GM12878 (cell line): ENCODE measurements around the gene ZNF644. TPM values are rescaled to one million over a fixed set of nuclear protein-coding genes. Genes with fewer than 3 reads are reported as not detected.

Experiments
- ATAC-seq: fragments of 200-7000 bp; cut with Tn5 transposase; 3 replicates; pipeline ENCODE4 v1.9.1; 2020; ENCODE audit warnings: mild to moderate bottlenecking, moderate library complexity
- BruUV-seq: library from RNA; stranded (reverse); fragments of 400-500 nt; replicated peaks from 2 replicates; lab custom pipeline; 2021; lab: Mats Ljungman, UMichigan
- CTCF ChIA-PET: fragments of 300-600 bp; sonication (Branson Sonifier 250); formaldehyde crosslinking; extraction: SDS; loops from one replicate; lab custom pipeline; 2021; ENCODE audit warnings: inconsistent platforms; lab: Yijun Ruan, JAX
- POLR2A ChIA-PET: fragments of 350-600 bp; formaldehyde crosslinking; extraction: SDS; loops from one replicate; lab custom pipeline; 2021; ENCODE audit warnings: inconsistent platforms; lab: Charles Lee
- RAD21 ChIA-PET: fragments of 300-600 bp; sonication (Branson Sonifier 250); formaldehyde crosslinking; loops from one replicate; lab custom pipeline; 2023; ENCODE audit warnings: antibody characterized with exemption; ENCODE audit not compliant: unreplicated experiment; lab: Charles Lee
- SMC1A ChIA-PET: fragments of 300-600 bp; sonication (Branson Sonifier 250); formaldehyde crosslinking; loops from one replicate; lab custom pipeline; 2023; ENCODE audit not compliant: unreplicated experiment, uncharacterized antibody; lab: Charles Lee
- DNase-seq: peaks from one replicate; pipeline ENCODE4 v3.0.0-alpha.2; 2011; ENCODE audit warnings: low read depth, low spot score
- FAIRE-seq: peaks from 3 replicates; lab custom pipeline; 2011; peaks lifted over from hg19 to GRCh38; lab: Jason Lieb, UNC
- H2AFZ ChIP-seq: 2 replicates; pipeline ENCODE4 v1.6.0; 2011; ENCODE audit warnings: low read depth, low read length, control low read depth; ENCODE audit not compliant: control insufficient read depth
- H3K27ac ChIP-seq: 2 replicates; pipeline ENCODE4 v1.5.1; 2011; ENCODE audit warnings: control low read depth; ENCODE audit not compliant: control insufficient read depth, insufficient read depth
- H3K27me3 ChIP-seq, 2 experiments: replicated peaks in 1 of 2; 2 replicates each; pipeline versions ENCODE4 v1.6.0 to v1.6.1; 2011; ENCODE audit warnings: low read length in 1 of 2; ENCODE audit not compliant: control insufficient read depth in 2 of 2, insufficient read depth in 2 of 2
- H3K36me3 ChIP-seq, 2 experiments: 2 replicates each; pipeline ENCODE4 v1.5.1; 2011; ENCODE audit warnings: low read length in 1 of 2; ENCODE audit not compliant: control insufficient read depth in 2 of 2, insufficient read depth in 2 of 2
- H3K4me1 ChIP-seq: 2 replicates; pipeline ENCODE4 v1.6.1; 2011; ENCODE audit warnings: mild to moderate bottlenecking, low read length, moderate library complexity, mixed read lengths; ENCODE audit not compliant: control insufficient read depth, insufficient read depth
- H3K4me2 ChIP-seq: 2 replicates; pipeline ENCODE4 v1.6.0; 2011; ENCODE audit warnings: control low read depth; ENCODE audit not compliant: control insufficient read depth, insufficient read depth
- H3K4me3 ChIP-seq: fragments of 200-600 bp; sonication (generic); 2 replicates; pipeline ENCODE4 v1.5.1; 2016
- H3K79me2 ChIP-seq: 2 replicates; pipeline ENCODE4 v1.6.0; 2011; ENCODE audit warnings: low read length; ENCODE audit not compliant: control insufficient read depth, insufficient read depth
- H3K9ac ChIP-seq: 2 replicates; pipeline ENCODE4 v1.8.0; 2011; ENCODE audit warnings: low read length, control low read depth, mixed read lengths; ENCODE audit not compliant: control insufficient read depth, insufficient read depth
- H3K9me3 ChIP-seq: replicated peaks from 3 replicates; pipeline ENCODE4 v1.5.1; 2011; ENCODE audit warnings: mild to moderate bottlenecking, low read length; ENCODE audit not compliant: control insufficient read depth, insufficient read depth
- H4K20me1 ChIP-seq: 2 replicates; pipeline ENCODE4 v1.6.0; 2011; ENCODE audit not compliant: control insufficient read depth, insufficient read depth
- CTCF ChIP-seq, 3 experiments: IDR thresholded peaks in 2 of 3; conservative IDR thresholded peaks in 1 of 3; 2 replicates each; pipeline ENCODE4 v1.5.1; 2011; ENCODE audit warnings: low read depth in 3 of 3, low read length in 3 of 3, mild to moderate bottlenecking in 3 of 3, control low read depth in 2 of 3, moderate library complexity in 2 of 3, inconsistent platforms in 1 of 3, mixed read lengths in 1 of 3; ENCODE audit not compliant: control insufficient read depth in 2 of 3, insufficient read depth in 1 of 3; ENCODE audit errors: extremely low read depth in 1 of 3
- E4F1 ChIP-seq: fragments of 450-650 bp; IDR thresholded peaks from 2 replicates; pipeline ENCODE4 v1.6.1; 2018; ENCODE audit warnings: borderline replicate concordance, mild to moderate bottlenecking; ENCODE audit not compliant: partially characterized antibody
- EZH2 ChIP-seq: IDR thresholded peaks from 2 replicates; pipeline ENCODE4 v1.6.1; 2012; ENCODE audit warnings: low read depth, mild to moderate bottlenecking, control low read depth, inconsistent platforms, low read length, borderline replicate concordance; ENCODE audit not compliant: control insufficient read depth
- KLF5 ChIP-seq: fragments of 450-650 bp; IDR thresholded peaks from 2 replicates; pipeline ENCODE4 v1.6.1; 2014; ENCODE audit warnings: mild to moderate bottlenecking; ENCODE audit not compliant: partially characterized antibody
- MYB ChIP-seq: fragments of 150-350 bp; IDR thresholded peaks from 2 replicates; pipeline ENCODE4 v1.6.1; 2014; ENCODE audit warnings: mild to moderate bottlenecking, low read depth, low read length, borderline replicate concordance
- NBN ChIP-seq: fragments of 450-650 bp; IDR thresholded peaks from 2 replicates; pipeline ENCODE4 v1.6.1; 2016
- RAD21 ChIP-seq: IDR thresholded peaks from 2 replicates; pipeline ENCODE4 v1.6.1; 2011; ENCODE audit warnings: mild to moderate bottlenecking, low read depth, low read length, moderate library complexity; ENCODE audit not compliant: insufficient read depth
- RAD51 ChIP-seq: fragments of 450-650 bp; IDR thresholded peaks from 2 replicates; pipeline ENCODE4 v1.6.1; 2016; ENCODE audit warnings: moderate library complexity, mild to moderate bottlenecking, inconsistent platforms
- REST ChIP-seq: IDR thresholded peaks from 2 replicates; pipeline ENCODE4 v1.6.1; 2012; ENCODE audit warnings: mild to moderate bottlenecking, low read depth, low read length
- SP1 ChIP-seq: IDR thresholded peaks from one replicate; pipeline ENCODE4 v1.6.1; 2011; ENCODE audit warnings: low read depth, low read length
- SUPT20H ChIP-seq: IDR thresholded peaks from 2 replicates; pipeline ENCODE4 v1.6.1; 2011; ENCODE audit warnings: low read depth, mild to moderate bottlenecking, low read length, moderate library complexity, borderline replicate concordance; ENCODE audit not compliant: control insufficient read depth
- TAF1 ChIP-seq: IDR thresholded peaks from 2 replicates; pipeline ENCODE4 v1.6.1; 2011; ENCODE audit warnings: mild to moderate bottlenecking, low read depth, low read length, borderline replicate concordance
- TARDBP ChIP-seq: IDR thresholded peaks from 2 replicates; pipeline ENCODE4 v1.6.1; 2016; ENCODE audit warnings: borderline replicate concordance
- ZBTB33 ChIP-seq: fragments of 450-650 bp; IDR thresholded peaks from 2 replicates; pipeline ENCODE4 v1.6.1; 2017; ENCODE audit warnings: mild to moderate bottlenecking
- WGBS: methylation state at CpG from one replicate; pipeline ENCODE4 v1.1.6; 2016; ENCODE audit warnings: low lambda C conversion rate; ENCODE audit not compliant: insufficient replicate concordance, insufficient coverage; ENCODE audit errors: missing lambda C conversion rate; 5-methylcytosine and 5-hydroxymethylcytosine counted together
- in situ Hi-C: fragments of 300-500 bp; cut with MboI; formaldehyde crosslinking; loops from 9 replicates; pipeline ENCODE4 v1.14.3; 2018; ENCODE audit warnings: mixed read lengths
- intact Hi-C: fragments of 100-400 bp; cut with micrococcal nuclease; formaldehyde crosslinking; loops from one replicate; pipeline ENCODE4 v1.14.2; 2022; ENCODE audit not compliant: unreplicated experiment
- polyA plus RNA-seq, 11 experiments: library from polyadenylated mRNA; depleted of rRNA in 4 of 11; unstranded in 6 of 11; stranded (reverse) in 5 of 11; fragments of >200 nt; fragmentation: Nextera tagmentation in 4 of 11; fragmentation: Illumina TruSeq in 1 of 11; extraction: Ambion mirVana in 4 of 11; extraction: Trizol in 1 of 11; gene quantifications; 1 replicate in 1 of 11; 2 replicates in 10 of 11; pipeline versions ENCODE4 v1.2.1 to v1.2.3, GENCODE V29; 2011 to 2016; ENCODE audit warnings: inconsistent platforms in 2 of 11, missing spikeins in 2 of 11, low read depth in 1 of 11
- total RNA-seq, 4 experiments: library from RNA; depleted of rRNA in 3 of 4; stranded (reverse); fragments of >200 nt in 3 of 4; fragmentation: Illumina TruSeq in 1 of 4; extraction: Trizol in 1 of 4; gene quantifications; 2 replicates each; pipeline versions ENCODE4 v1.2.1 to v1.2.3, GENCODE V29; 2013 to 2021

The ZNF644 gene
- total and polyA plus RNA-seq, 10 of the 15 experiments (the other 5 are each of a cell fraction or from before 2014, with no cell fraction given), result 17.7 to 55.3 (median 29.5) TPM

GRCh38 chr1:90936061-90936460, 85.8 kb downstream of the ZNF644 start:
- ChIA-PET POLR2A (interaction anchor here (1.0 to 2.4 kb wide), 2 partner anchors 9 to 19 kb away, joined by 3 to 8 read pairs; no protein-coding TSS in a partner anchor), CTCF (interaction anchor here (0.8 to 2.8 kb wide), 8 partner anchors 9 to 822 kb away, joined by 3 to 10 read pairs (median 4); no protein-coding TSS in a partner anchor), RAD21 (no interaction called here), SMC1A (interaction anchor here (1.7 to 3.1 kb wide), 3 partner anchors 10 to 16 kb away, joined by 4 to 25 read pairs (median 14); no protein-coding TSS in a partner anchor)
- H3K27me3 ChIP-seq, result no peaks in the 10 kb centered on the region
- no peaks in the 10 kb centered on the region for H4K20me1 ChIP-seq
- no TSS peak for BruUV-seq
- no peak overlapping the region for H2AFZ ChIP-seq
- no peak overlapping the region for H3K4me3 ChIP-seq
- TF ChIP-seq MYB (no peak), E4F1 (no peak), EZH2 (no peak), KLF5 (no peak), RAD21 (no peak), REST (no peak), CTCF (IDR thresholded peaks at IDR 0.05 in 2 of 3, conservative IDR thresholded peaks at IDR 0.05 in 1 of 3; ENCODE audit: control insufficient read depth in 2 of 3, extremely low read depth in 1 of 3, insufficient read depth in 1 of 3, low read depth in 3 of 3, low read length in 3 of 3) (no peak), ZBTB33 (no peak), TAF1 (no peak), RAD51 (no peak), SP1 (no peak), SUPT20H (no peak), NBN (no peak), TARDBP (no peak)
- no peak overlapping the region for H3K4me2 ChIP-seq
- intact Hi-C loops, result no loop called here
- H3K4me1 ChIP-seq, result no peaks in the 10 kb centered on the region
- H3K9ac ChIP-seq, result no peak overlapping the region
- H3K9me3 ChIP-seq, result no peaks in the 10 kb centered on the region
- peaks cover 10% of the 10 kb centered on the region for H3K79me2 ChIP-seq
- no peak for FAIRE-seq
- in situ Hi-C loops, result no loop called here
- no peak for DNase-seq
- no peak overlapping the region for H3K27ac ChIP-seq
- no peak for ATAC-seq
- H3K36me3 ChIP-seq, result peaks cover 0 to 20% of the 10 kb centered on the region in 2 experiments; a peak in 3 of 4 replicates
- 97% methylated on average over 4 of the region's 4 CpGs for WGBS
